ENCODE data around the gene TMEM42. TPM values are rescaled to one million over a fixed set of nuclear protein-coding genes. Genes with fewer than 3 reads are reported as not detected.

Gene TMEM42
- total and polyA plus RNA-seq, 2 of the 4 experiments (the other 2 are of a cell fraction), result 13.1 to 24.7 TPM

- no peaks in the 10 kb centered on the region for H3K9me3 ChIP-seq (ENCODE audit: control insufficient read depth, insufficient read depth, low read length)
- no TSS peak for BruUV-seq (replicated peaks)
- no peak overlapping the region for H3K9ac ChIP-seq (ENCODE audit: low read depth, low read length)
- H3K4me2 ChIP-seq (ENCODE audit: low read depth, low read length), result no peak overlapping the region
- H2AK9ac ChIP-seq (replicated peaks; ENCODE audit: low read depth, low read length, poor library complexity), result no peak overlapping the region
- H3K23ac ChIP-seq (ENCODE audit: low read depth, low read length), result no peak overlapping the region
- no peak overlapping the region for H3K4me3 ChIP-seq (ENCODE audit: insufficient read depth, low read depth, low read length)
- H3K79me1 ChIP-seq (ENCODE audit: low read depth in 1 of 2, low read length in 2 of 2), result peaks cover 6 to 7% of the 10 kb centered on the region in 2 experiments; a peak in 2 of 4 replicates
- no peak overlapping the region for H3K18ac ChIP-seq (ENCODE audit: low read depth, low read length)
- no peak overlapping the region for H4K91ac ChIP-seq (ENCODE audit: insufficient read depth, low read depth, low read length)
- H2AFZ ChIP-seq (replicated peaks; ENCODE audit: low read length, poor library complexity), result no peak overlapping the region
- no peak for DNase-seq
- intact Hi-C loops (cut with micrococcal nuclease), result no loop called here
- H4K20me1 ChIP-seq (ENCODE audit: insufficient read depth, low read length), result no peaks in the 10 kb centered on the region
- no peak overlapping the region for H3K14ac ChIP-seq (replicated peaks; ENCODE audit: low read depth, low read length)
- H3K4me1 ChIP-seq (ENCODE audit: control insufficient read depth, insufficient read depth, low read length), result peaks cover 2% of the 10 kb centered on the region
- no peak for TF ChIP-seq CEBPB (IDR thresholded peaks at IDR 0.05; ENCODE audit: low read depth, low read length)
- TF ChIP-seq NFE2L2 (IDR thresholded peaks at IDR 0.05; ENCODE audit: low read depth, low read length), result no peak
- no peak for TF ChIP-seq SMC3 (IDR thresholded peaks at IDR 0.05; ENCODE audit: low read depth, low read length)
- ATAC-seq (ENCODE audit: low read depth), result no peak
- H2BK20ac ChIP-seq (ENCODE audit: low read depth, low read length), result no peak overlapping the region
- no peaks in the 10 kb centered on the region for H3K27me3 ChIP-seq (ENCODE audit: control insufficient read depth, insufficient read depth, low read length)
- 0 out of 2 replicates have a peak, but pooled peaks cover 2% of the 10 kb centered on the region for H3K9me1 ChIP-seq (ENCODE audit: insufficient read depth, low read length)
- H3K36me3 ChIP-seq (ENCODE audit: control insufficient read depth, insufficient read depth, low read length), result peaks cover 5% of the 10 kb centered on the region
- no peak overlapping the region for H2BK15ac ChIP-seq (ENCODE audit: low read depth, low read length)
- H2AK5ac ChIP-seq (ENCODE audit: low read depth, low read length), result no peak overlapping the region
- in situ Hi-C loops (cut with MboI; ENCODE audit: low sequenced_read_pairs), result no loop called here
- H3K56ac ChIP-seq (ENCODE audit: extremely low read depth, insufficient read depth, low read length), result no peak overlapping the region
- no peak overlapping the region for H4K8ac ChIP-seq (ENCODE audit: low read depth in 2 of 2, low read length in 2 of 2)
- H2BK120ac ChIP-seq (ENCODE audit: low read depth, low read length), result no peak overlapping the region
- H4K5ac ChIP-seq (ENCODE audit: low read depth, low read length), result no peak overlapping the region
- H3K27ac ChIP-seq (ENCODE audit: insufficient read depth, low read length), result no peak overlapping the region
- no peak overlapping the region for H2BK5ac ChIP-seq (ENCODE audit: low read depth, low read length, poor library complexity, severe bottlenecking)
- ChIA-PET CTCF (interaction anchor here (0.7 kb wide), 1 partner anchor 12 kb away, joined by 3 read pairs; no protein-coding TSS in a partner anchor), POLR2A (ENCODE audit: unreplicated experiment) (no interaction called here)
- no CpG with 5 or more reads among the region's 3 CpGs for WGBS, 2 experiments (ENCODE audit: extremely low coverage in 2 of 2, insufficient read length in 1 of 2)
- dilution Hi-C loops (cut with HindIII; ENCODE audit: low sequenced_read_pairs, unreplicated experiment), result no loop called here
- no peak overlapping the region for H3K4ac ChIP-seq (ENCODE audit: low read depth, low read length)
These were observed 34.5 kb upstream of the TMEM42 start for GRCh38 chr3:44827196-44827595.
